ENCODE measurements around the gene ZFYVE27.

DNA sequence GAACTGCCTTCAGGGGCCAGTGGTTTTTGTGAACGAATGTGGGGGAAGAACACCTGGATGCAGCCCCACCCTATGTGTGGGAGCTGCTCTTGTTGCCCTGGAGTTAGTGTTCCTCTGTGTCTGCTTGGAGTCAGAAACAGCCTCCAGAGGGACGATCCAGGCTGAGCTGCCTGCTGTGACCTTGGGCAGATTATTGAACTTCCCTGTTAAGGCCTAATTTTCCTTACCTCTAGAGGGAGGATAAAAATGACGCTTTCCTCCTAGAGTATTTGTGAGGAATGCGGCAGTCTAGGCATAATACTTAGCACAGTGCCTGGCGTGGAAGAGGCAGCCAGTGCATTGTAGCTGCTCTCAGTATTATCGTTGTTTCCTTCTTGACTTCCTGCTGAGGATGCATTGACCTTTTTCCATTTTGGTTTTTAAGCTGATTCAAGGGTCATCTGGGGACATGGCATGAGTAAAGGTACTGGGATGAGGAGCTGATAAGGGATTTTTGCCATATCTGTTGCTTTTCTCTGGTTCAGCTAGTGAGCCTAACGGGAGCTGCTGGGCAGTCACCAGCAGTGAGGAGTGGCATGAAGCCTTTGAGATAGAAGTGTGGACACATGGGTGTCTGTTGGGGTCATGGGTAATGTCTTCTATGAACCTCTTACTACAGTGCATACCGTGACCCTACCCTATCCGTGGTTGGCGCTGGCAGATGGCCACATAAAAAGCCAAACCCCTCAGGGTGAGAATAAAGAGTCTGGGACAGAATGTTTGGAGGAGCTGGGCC, 6.4 kb downstream of the ZFYVE27 start:
- TF ChIP-seq, protein P1, sequence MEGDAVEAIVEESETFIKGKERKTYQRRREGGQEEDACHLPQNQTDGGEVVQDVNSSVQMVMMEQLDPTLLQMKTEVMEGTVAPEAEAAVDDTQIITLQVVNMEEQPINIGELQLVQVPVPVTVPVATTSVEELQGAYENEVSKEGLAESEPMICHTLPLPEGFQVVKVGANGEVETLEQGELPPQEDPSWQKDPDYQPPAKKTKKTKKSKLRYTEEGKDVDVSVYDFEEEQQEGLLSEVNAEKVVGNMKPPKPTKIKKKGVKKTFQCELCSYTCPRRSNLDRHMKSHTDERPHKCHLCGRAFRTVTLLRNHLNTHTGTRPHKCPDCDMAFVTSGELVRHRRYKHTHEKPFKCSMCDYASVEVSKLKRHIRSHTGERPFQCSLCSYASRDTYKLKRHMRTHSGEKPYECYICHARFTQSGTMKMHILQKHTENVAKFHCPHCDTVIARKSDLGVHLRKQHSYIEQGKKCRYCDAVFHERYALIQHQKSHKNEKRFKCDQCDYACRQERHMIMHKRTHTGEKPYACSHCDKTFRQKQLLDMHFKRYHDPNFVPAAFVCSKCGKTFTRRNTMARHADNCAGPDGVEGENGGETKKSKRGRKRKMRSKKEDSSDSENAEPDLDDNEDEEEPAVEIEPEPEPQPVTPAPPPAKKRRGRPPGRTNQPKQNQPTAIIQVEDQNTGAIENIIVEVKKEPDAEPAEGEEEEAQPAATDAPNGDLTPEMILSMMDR (IDR thresholded peaks at IDR 0.05): no peak
- TF ChIP-seq POLR2A (IDR thresholded peaks at IDR 0.05): no peak
